HG03196 (cell line): ENCODE measurements around the gene SUPT3H.

Experiments
- ATAC-seq: cut with Tn5 transposase; IDR thresholded peaks from one replicate; pipeline ENCODE4 v1.9.1; 2021; ENCODE audit not compliant: unreplicated experiment

SUPT3H gene

DNA sequence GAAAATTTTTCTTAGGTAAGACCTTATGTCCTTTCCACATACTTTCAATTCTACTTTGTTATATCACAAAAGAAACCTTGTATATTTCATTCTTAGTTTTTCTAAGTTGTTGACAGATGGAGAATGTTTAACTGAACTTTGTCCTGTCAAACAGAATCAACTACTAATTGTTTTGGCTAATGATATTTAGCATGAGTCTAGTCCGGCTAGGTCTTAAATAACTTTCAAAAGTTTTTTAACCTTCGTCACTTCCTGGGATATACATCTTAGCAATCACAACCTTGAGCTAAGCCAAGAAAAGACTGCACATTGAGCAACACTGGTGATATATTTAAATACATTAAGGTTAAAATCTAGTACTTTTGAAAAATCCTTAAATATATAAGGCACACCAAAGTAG, 112.5 kb downstream of the SUPT3H start:
- ATAC-seq, result no peak

DNA sequence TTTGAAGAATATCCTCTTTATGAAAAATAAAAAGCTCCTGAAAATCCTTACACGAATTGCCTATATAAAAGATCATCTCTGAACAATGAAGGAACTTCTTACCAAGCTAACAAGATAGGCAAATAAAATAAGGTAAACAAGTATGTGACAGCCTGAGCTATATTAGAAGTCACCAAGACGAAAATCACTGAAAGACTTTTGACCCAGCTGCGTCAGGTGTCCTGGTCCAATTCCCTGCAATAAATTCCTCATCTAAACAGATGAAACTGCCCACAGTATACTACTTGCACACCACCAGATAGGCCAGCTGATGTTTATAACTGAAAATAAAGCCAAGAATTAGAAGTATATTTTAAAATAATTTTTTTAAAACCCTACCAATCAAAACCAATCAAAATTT, 117.0 kb downstream of the SUPT3H start:
- no peak for ATAC-seq

DNA sequence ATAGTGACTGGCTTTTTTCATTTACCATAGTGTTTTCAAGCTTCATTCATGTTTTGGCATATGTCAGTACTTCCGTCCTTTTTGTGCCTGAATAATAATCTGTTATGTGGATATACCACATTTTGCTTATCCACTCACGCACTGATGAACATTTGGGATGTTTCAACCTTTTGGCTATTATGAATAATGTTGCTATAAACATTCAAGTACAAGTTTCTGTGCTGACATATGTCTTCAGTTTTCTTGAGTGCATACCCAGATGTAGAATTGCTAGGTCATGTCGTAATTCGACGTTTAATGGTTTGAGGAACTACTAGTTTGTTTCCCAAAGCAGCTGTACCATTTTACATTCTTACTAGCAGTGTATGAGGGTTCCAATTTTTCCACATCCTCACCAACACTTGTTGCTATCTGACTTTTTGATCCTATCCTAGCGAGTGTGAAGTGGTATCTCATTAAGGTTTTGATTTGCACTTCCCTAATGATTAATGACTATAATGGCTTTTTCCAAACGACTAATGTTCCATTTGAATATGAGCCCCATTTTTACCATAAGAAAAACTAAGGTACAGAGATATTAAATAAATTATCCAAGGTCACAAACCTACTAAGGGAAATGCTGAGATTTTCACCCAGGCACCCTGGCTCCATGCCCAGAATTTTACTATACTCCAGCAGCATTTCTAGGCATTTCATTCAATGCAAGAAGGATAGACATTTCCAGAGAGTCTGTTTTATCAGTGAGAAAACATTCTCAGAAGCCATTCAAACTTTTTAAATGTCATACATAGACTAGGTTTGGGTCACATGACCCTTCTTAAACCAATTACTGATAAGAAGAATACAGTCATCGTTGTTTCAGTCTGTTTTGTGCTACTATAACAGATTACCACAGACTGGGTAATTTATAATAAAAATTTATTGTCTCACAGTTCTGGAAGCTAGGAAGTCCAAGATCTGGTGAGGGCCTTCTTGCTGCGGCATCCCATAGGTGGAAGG, 120.7 kb downstream of the SUPT3H start:
- ATAC-seq, result no peak

DNA sequence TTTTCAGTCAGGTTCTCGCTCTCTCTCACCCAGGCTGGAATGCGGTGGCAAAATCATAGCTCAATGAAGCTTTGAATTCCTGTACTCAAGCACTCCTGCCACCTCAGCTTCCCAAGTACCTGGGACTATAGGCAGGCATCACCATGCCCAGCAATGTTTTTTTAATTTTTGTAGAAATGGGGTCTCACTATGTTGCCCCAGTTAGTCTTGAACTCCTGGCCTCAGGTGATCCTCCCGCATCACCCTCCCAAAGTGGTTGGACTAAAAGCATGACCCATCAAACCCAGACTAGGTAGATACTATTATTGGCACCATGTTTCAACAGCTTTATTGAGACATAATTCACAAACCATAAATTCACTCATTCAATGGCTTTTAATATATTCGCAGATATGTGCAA, 122.3 kb downstream of the SUPT3H start:
- ATAC-seq, result no peak

DNA sequence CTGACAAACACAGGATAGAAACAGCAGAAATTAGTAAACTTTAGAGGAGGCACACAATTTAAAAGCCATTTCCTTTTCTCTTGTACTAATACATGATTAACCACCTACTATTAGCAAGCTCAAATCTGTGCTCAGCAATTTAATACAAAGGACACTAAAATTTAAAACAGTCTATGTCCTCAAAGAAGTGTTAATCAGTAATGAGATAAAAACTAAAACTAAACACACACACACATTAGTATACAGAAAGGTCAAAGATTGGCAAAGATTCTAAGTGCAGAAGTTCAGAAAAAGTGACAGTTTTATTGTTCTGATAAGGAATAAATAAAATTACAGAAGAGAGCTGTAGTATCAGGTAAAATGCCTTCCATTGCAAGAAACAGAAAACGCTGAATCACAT, 123.5 kb downstream of the SUPT3H start:
- no peak for ATAC-seq

DNA sequence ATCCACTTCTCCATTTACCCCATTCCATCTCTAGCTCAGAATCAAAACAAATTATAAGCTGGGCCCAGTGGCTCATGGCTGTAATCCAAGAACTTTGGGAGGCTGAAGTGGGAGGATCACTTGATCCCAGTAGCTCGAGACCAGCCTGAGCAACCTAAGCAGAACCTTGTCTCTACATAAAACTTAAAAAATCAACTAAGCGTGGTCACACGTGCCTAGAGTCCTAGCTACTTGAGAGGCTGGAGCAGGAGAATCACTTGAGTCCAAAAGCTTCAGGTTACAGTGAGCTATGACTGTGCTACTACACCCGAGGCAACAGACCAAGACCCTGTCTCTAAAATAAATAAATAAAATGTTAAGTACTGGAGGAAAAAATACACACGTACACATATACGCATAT, 124.3 kb downstream of the SUPT3H start:
- no peak for ATAC-seq

DNA sequence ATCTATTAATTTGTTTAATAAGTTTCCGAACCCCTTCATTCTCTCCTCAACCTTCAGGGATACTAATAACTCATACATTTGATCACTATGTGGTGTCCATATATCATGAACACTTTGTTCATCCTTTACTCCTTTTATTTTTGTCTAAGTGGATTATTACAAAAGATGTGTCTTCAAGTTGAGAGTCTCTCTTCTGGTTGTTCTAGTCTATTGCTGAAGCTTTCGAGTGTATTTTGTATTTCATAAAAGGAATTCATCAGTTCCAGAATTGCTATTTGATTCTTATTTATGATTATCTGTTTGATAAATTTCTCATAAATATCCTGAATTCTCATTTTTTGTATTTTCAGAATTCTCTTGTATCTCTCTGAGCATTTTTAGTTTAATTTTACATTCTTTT, 146.1 kb downstream of the SUPT3H start:
- no peak for ATAC-seq

DNA sequence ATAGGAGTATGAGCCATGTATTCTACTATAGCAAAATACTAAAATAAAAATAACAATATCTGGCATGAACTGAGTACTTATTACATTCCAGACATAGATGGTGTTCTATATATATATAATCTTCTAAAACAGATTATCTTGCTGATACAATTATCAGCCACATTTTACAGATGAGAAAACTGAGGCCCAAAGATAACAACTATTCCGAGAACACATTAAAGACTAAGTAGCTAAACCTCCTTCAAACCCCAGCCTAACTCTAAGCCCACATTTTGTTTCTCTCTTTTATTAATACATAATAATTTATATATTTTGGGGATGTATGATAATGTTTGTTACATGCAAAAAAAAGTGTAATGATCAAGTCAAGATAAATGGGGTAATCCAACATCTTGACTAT, 148.3 kb downstream of the SUPT3H start:
- ATAC-seq, result no peak

DNA sequence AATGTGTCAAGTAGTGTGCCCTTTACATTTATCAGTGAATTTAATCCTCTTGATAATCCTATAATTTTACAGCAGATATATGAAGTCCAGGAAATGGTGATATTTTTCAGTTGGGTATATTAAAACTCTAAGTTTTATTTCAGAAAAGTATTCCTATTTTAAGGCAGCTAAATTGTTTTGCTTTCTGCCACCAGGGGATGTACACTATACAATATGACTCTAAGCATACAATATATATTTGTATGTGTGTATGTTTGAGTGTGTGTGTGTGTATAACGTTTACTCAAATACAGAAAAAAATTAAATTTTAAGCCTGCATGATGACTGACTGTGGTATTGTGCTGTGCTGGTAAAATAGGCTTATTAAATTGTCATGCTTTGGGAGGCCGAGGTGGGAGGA, 151.7 kb downstream of the SUPT3H start:
- ATAC-seq, result no peak

DNA sequence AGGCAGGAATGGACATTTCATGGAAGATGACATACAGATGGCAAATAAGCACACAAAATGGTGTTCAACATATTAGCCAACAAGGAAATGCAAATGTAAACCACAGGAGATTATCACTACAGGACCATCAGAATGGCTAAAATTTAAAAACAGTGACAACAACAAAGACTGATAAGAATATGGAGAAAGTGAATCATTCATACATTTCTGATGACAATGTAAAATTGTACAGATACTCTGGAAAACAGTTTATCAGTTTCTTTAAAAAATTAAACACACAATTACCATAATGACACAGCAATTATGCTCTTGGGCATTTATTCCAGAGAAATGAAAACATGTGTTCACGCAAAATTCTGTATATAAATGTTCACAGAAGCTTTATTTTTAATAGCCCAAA, 155.4 kb downstream of the SUPT3H start:
- no peak for ATAC-seq

DNA sequence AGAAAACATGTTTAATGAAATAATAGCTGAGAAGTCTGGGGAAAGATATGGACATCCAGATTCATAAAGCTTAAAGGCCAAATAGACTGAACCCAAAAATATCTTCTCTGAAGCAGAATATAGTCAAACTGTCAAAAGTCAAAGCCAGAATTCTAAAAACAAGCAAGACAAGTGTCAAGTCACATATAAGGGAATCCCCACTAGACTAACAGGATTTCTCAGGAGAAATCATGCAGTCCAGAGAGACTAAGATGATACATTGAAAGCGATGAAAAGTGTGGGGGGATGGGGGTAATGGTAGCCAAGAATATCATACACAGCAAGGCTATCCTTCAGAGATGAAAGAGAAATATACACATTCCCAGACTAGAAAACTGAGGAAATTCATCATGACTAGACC, 162.0 kb downstream of the SUPT3H start:
- no peak for ATAC-seq

DNA sequence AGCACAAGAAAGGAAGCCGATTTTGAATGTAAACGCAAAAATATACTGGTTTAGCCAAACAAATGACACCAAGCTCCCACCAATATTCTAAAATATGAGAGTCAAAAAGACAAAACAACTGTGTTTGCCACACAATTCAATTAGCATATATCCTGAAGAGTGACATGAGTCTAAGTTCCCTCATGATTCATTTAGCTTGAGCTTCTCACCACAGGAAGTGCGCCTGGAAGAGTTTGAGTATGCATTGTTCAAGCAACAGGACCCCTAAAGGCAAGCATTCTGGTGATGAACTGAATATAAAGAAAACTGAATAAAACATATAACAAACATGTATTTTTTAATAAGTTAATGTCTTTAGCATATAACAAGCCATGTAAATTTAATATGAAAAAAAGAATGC, 164.8 kb downstream of the SUPT3H start:
- ATAC-seq, result no peak

DNA sequence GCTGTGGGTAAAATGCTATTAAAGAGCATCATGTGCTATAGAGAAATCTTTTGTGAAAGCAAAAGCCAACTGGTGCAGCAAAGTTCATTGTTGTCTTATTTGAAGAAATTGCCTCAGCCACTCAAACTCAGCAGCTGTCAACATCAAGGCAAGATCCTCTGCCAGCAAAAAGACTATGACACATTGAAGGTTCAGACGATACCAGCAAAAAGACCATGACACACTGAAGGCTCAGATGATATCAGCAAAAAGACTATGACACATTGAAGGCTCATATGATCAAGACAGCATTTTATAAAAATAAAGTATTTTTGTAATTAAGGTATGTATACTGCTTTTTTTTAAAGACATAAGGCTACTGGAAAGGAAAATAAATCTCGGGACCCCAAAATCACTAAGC, 168.0 kb downstream of the SUPT3H start:
- no peak for ATAC-seq

DNA sequence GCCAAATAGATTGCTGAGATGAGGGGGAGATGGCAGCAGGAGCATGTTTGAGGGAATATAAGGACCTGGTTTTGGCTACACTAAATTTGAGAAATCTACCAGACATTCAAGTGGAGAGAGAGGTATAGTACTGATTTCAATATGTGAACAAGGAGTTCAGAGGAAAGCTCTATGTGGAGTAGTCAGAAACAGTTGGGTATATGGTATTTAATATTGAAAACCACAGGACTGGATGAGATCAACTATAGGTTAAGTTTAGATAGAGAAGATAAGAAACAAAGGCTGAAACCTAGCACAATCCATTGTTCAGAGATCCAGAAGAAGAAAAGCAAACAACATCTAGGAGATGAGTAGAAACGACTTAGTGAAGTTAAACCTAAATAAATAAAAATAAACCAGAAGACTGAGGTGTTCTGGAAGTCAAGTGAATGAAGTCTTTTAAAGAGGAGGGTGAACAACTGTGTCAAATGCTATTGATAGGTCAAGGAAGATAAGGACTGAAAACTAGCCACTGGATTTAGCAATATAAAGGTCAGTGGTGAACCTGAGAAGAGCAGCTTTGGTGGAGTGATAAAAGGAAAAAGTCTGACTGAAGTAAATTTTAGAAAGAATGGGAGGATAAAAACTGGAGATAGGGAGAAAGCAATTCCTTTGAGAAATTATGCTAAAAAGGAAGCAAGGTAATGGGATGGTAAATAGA, 170.8 kb downstream of the SUPT3H start:
- ATAC-seq, result no peak

DNA sequence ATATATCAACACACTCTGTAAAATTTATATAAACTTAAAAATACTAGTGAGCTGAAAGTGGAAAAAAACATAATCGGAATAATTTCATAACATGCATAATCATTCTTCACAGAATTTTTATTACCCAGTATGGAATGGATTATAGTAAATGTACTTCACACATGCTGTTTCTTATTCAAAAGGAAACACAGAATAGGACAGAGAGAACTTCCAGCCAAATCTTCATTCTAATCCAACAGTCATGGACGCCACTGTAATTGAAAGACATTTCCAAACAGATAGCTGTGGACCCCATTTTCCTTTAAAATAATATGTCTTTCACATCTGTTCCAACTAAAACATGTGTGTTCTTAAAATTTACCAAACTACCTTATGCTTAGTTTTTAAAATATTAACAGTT, 176.2 kb downstream of the SUPT3H start:
- ATAC-seq, result no peak

DNA sequence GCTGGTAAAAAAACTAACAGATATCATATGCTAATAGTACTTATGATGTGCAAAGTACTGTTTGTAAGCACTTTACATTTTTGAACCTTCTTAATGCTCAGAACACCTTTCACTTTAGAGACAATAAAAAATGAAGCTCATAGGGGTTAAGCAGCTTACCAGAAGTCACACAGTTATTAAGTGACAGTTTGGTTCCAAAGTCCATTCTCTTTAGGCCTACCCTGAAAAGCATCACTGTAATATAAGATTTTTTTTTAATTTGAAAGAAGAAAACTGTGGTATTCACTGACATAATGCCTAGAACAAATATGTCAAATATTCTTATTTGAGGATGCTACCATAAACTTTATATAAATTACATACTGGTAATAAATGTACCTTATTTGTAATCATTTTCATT, 177.2 kb downstream of the SUPT3H start:
- no peak for ATAC-seq

DNA sequence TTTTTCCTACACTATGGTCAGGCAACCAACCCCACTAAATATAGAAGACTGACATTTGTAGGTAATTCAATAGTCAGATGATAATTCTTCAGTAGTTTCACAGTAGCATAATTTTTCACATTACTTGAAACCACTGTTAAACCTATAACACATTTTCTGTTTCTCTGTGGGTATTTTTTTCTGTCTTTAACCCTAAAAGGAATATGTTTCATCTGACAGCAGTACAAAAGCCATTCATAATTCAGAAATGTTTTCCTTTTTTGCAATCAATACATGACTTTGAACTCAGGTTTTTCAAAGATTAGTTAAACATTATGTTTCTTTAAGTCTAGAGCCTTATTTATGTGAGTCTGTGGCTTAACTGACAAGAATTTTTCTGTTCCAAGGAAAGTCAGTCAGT, 178.2 kb downstream of the SUPT3H start:
- no peak for ATAC-seq

DNA sequence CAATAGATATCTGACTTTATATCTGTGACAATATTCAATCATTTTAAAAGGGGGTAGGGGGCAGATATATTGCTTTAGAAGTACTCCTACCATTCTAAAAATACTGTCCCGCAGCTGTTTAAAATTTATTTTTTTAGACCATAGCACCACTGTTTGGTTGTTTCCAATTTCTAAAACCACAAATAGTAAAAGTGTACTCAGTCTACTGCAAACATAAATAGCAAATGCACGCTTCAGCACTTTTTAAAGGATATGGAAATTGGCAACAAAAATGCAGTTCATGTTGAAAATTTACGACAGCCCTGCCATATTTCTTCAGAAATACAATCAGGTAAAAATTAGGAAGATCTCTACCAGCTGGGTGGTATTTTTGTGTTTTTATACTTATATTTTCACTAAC, 181.6 kb downstream of the SUPT3H start:
- ATAC-seq, result no peak

DNA sequence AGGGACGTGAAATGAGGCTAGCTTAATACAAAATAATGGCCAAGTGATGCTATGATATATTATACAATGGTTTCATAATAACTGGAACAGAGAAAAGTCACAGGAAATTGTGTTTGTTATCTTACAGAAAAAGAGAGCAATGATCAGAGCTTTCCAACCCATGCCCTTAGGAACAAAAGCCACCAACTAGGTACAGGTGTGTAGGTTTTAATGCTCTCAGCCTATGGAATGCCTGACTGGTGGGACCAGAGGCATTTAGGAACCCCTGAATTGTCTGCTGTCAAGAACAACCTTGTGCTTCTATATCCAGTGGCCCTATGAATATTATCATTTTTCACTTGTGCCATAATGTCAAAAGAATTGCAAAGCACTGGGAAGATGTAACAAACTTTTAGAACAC, 182.6 kb downstream of the SUPT3H start:
- no peak for ATAC-seq

DNA sequence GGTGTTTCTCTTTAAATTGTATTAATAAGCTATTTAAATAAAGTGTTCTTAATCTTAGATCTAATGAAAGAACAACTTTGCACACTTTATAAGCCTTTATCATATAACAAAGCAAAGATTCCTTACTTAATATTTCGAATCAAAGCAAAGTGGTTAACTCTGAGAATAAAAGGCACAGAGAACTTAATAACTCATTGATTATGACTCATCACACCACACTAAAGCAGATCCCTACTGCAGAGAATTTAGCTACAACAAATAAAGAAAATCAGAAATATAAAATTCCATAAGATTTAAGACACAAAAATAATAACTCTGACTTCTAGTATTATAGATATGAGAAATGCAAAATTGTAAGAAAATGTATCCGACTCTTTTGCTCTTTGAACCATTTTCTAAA, 185.2 kb downstream of the SUPT3H start:
- no peak for ATAC-seq

DNA sequence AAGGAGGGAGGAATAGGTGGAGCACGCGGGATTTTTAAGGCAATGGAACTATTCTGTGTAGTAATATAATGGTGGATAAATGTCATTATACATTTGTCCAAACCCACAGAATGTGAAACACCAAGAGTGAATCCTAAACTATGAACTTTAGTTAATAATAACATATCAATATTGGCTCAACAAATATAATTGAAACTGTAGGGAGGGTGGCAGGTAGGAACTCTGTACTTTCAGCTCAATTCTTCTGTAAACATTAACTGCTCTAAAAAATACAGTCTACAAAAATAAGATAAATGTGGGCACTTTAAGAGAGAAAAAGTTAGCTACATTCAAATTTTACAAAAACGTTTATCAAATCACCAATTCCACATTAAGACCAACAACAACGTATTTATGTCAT, 186.3 kb downstream of the SUPT3H start:
- no peak for ATAC-seq

DNA sequence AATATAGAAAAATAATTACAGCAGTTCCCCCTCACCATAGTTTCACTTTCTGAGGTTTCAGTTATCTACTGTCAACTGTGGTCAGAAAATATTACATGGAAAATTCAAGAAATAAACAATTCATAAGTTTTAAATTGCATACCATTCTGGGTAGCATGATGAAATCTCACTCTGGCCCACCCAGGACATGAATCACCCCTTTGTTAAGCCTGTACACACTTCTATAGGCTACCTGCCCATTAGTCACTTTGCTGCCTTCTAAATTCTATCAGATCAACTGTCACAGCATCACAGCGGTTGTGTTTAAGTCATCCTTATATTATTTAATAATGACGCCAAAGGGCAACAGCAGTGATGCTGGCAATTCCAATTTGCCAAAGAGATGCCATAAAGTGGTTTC, 189.9 kb downstream of the SUPT3H start:
- ATAC-seq, result no peak
